WTC11 (cell line): ENCODE data around the gene CORO1C.

Source experiments
- JUN ChIP-seq: sonication (generic); formaldehyde crosslinking; IDR thresholded peaks from 2 replicates; pipeline ENCODE4 v1.8.0; 2023; ENCODE audit warnings: mild to moderate bottlenecking, missing genetic modification reagents
- TF ChIP-seq, protein P1 (sequence below): fragments of 200-600 bp; IDR thresholded peaks from 2 replicates; pipeline ENCODE4 v1.8.0; 2022; ENCODE audit warnings: antibody characterized with exemption
- TF ChIP-seq, protein P2 (sequence below): sonication (generic); formaldehyde crosslinking; IDR thresholded peaks from 2 replicates; pipeline ENCODE4 v1.8.1; 2022; ENCODE audit warnings: missing genetic modification reagents, borderline replicate concordance

DNA sequence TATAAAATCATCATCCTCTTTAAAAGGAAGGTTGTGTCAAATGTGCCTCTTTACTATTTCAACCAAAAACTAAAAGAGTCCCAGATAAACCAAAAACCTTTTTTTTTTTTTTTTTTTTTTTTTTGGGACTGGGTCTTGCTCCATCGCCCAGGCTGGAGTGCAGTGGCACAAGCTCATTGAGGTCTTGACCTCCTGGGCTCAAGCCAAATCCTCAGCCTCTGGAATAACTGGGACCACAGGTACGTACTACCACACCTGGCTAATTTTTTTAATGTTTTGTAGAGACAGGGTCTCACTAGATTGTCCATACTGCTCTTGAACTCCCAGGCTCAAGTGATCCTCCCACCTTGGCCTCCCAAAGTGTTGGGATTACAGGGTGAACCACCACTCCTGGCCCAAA is 81.2 kb downstream of the CORO1C start:
- TF ChIP-seq, protein P1, sequence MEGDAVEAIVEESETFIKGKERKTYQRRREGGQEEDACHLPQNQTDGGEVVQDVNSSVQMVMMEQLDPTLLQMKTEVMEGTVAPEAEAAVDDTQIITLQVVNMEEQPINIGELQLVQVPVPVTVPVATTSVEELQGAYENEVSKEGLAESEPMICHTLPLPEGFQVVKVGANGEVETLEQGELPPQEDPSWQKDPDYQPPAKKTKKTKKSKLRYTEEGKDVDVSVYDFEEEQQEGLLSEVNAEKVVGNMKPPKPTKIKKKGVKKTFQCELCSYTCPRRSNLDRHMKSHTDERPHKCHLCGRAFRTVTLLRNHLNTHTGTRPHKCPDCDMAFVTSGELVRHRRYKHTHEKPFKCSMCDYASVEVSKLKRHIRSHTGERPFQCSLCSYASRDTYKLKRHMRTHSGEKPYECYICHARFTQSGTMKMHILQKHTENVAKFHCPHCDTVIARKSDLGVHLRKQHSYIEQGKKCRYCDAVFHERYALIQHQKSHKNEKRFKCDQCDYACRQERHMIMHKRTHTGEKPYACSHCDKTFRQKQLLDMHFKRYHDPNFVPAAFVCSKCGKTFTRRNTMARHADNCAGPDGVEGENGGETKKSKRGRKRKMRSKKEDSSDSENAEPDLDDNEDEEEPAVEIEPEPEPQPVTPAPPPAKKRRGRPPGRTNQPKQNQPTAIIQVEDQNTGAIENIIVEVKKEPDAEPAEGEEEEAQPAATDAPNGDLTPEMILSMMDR = no peak
- TF ChIP-seq, protein P2, sequence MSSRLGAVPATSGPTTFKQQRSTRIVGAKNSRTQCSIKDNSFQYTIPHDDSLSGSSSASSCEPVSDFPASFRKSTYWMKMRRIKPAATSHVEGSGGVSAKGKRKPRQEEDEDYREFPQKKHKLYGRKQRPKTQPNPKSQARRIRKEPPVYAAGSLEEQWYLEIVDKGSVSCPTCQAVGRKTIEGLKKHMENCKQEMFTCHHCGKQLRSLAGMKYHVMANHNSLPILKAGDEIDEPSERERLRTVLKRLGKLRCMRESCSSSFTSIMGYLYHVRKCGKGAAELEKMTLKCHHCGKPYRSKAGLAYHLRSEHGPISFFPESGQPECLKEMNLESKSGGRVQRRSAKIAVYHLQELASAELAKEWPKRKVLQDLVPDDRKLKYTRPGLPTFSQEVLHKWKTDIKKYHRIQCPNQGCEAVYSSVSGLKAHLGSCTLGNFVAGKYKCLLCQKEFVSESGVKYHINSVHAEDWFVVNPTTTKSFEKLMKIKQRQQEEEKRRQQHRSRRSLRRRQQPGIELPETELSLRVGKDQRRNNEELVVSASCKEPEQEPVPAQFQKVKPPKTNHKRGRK = no peak
- no peak for TF ChIP-seq JUN (CRISPR knock-in tag)
